Progenitor cell of endocrine pancreas (in vitro differentiated cells): ENCODE results near the gene PITPNC1. TPM values are rescaled to one million over a fixed set of nuclear protein-coding genes. Genes with fewer than 3 reads are reported as not detected.
A peak's percentile ranks its signal among the peaks of the same experiment; 100 is the strongest.

Experiments
- DNase-seq: peaks from one replicate; pipeline ENCODE4 v3.0.0; 2021; ENCODE audit warnings: low spot score; ENCODE audit not compliant: unreplicated experiment
- H3K27ac Mint-ChIP-seq: 2 replicates; pipeline ENCODE4 v1.8.0; 2021; ENCODE audit warnings: mild to moderate bottlenecking, moderate library complexity, mixed read lengths
- H3K27me3 Mint-ChIP-seq: 2 replicates; pipeline ENCODE4 v1.8.0; 2021; ENCODE audit warnings: mixed read lengths
- H3K36me3 Mint-ChIP-seq: 2 replicates; pipeline ENCODE4 v1.8.0; 2022; ENCODE audit warnings: mixed read lengths; ENCODE audit not compliant: insufficient read depth
- H3K4me1 Mint-ChIP-seq: 2 replicates; pipeline ENCODE4 v1.8.0; 2021; ENCODE audit warnings: low read depth, mixed read lengths
- H3K4me3 Mint-ChIP-seq: 2 replicates; pipeline ENCODE4 v1.8.0; 2021; ENCODE audit warnings: low read depth, mild to moderate bottlenecking, moderate library complexity, mixed read lengths
- H3K9me3 Mint-ChIP-seq: 2 replicates; pipeline ENCODE4 v1.8.0; 2021; ENCODE audit warnings: low read depth, mixed read lengths
- CTCF ChIP-seq: fragments of 200-600 bp; sonication (generic); IDR thresholded peaks from one replicate; pipeline ENCODE4 v1.5.0; 2021; ENCODE audit warnings: antibody characterized with exemption, mild to moderate bottlenecking; ENCODE audit not compliant: unreplicated experiment
- total RNA-seq: library from RNA; stranded (reverse); gene quantifications from 2 replicates; pipeline ENCODE4 v1.2.1, GENCODE V29; 2021

The PITPNC1 gene
- total RNA-seq, 1 donor from 2014 or later: 53.2 TPM

GRCh38 chr17:67461228-67461780, 84.2 kb downstream of the PITPNC1 start:
- DNase-seq: no peak
- TF ChIP-seq CTCF: no peak
- Mint-ChIP-seq H3K36me3 (peaks cover 14% of the 10 kb centered on the region), H3K4me1 (peaks cover 27% of the 10 kb centered on the region), H3K27ac (peak overlapping the region; percentile 96), H3K9me3 (peaks cover 20% of the 10 kb centered on the region), H3K27me3 (no peaks in the 10 kb centered on the region), H3K4me3 (no peak overlapping the region)

GRCh38 chr17:67461876-67462275, 84.8 kb downstream of the PITPNC1 start:
- no peak for TF ChIP-seq CTCF
- no peak overlapping the region for H3K4me3 Mint-ChIP-seq
- peaks cover 31% of the 10 kb centered on the region for H3K4me1 Mint-ChIP-seq
- H3K36me3 Mint-ChIP-seq: peaks cover 14% of the 10 kb centered on the region
- no peak for DNase-seq
- H3K27me3 Mint-ChIP-seq: no peaks in the 10 kb centered on the region
- H3K27ac Mint-ChIP-seq: no peak overlapping the region
- peaks cover 18% of the 10 kb centered on the region for H3K9me3 Mint-ChIP-seq

- Mint-ChIP-seq H3K36me3 (no peaks in the 10 kb centered on the region), H3K9me3 (no peaks in the 10 kb centered on the region), H3K27me3 (no peaks in the 10 kb centered on the region), H3K4me3 (no peak overlapping the region), H3K27ac (peak overlapping the region; percentile 85), H3K4me1 (peaks cover 37% of the 10 kb centered on the region)
- no peak for TF ChIP-seq CTCF
- no peak for DNase-seq
These were observed 89.2 kb downstream of the PITPNC1 start for GRCh38 chr17:67466251-67466796.

GRCh38 chr17:67467500-67468455, 90.7 kb downstream of the PITPNC1 start:
- H3K4me3 Mint-ChIP-seq: no peak overlapping the region
- peaks cover 6% of the 10 kb centered on the region for H3K9me3 Mint-ChIP-seq
- H3K36me3 Mint-ChIP-seq: peaks cover 6% of the 10 kb centered on the region
- DNase-seq: no peak
- H3K27ac Mint-ChIP-seq: peak overlapping the region; percentile 5
- no peaks in the 10 kb centered on the region for H3K27me3 Mint-ChIP-seq
- no peak for TF ChIP-seq CTCF
- H3K4me1 Mint-ChIP-seq: peaks cover 33% of the 10 kb centered on the region

GRCh38 chr17:67469208-67469980, 92.3 kb downstream of the PITPNC1 start:
- H3K36me3 Mint-ChIP-seq: peaks cover 6% of the 10 kb centered on the region
- H3K9me3 Mint-ChIP-seq: peaks cover 6% of the 10 kb centered on the region
- H3K4me1 Mint-ChIP-seq: peaks cover 34% of the 10 kb centered on the region
- no peaks in the 10 kb centered on the region for H3K27me3 Mint-ChIP-seq
- no peak for TF ChIP-seq CTCF
- no peak for DNase-seq
- peak overlapping the region; percentile 61 for H3K27ac Mint-ChIP-seq
- peak overlapping the region; percentile 9 for H3K4me3 Mint-ChIP-seq
